HG03460 (cell line): Measurements from ENCODE around the gene DNAJC5.
"Not testable (repeated sequence)": the region's sequence is repeated elsewhere in the genome, so short reads cannot be mapped to it uniquely, and the experiment has no call there.

ENCODE experiments used
- ATAC-seq: cut with Tn5 transposase; IDR thresholded peaks from one replicate; pipeline ENCODE4 v1.9.1; 2021; ENCODE audit not compliant: unreplicated experiment

The DNAJC5 gene, protein sequence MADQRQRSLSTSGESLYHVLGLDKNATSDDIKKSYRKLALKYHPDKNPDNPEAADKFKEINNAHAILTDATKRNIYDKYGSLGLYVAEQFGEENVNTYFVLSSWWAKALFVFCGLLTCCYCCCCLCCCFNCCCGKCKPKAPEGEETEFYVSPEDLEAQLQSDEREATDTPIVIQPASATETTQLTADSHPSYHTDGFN

DNA sequence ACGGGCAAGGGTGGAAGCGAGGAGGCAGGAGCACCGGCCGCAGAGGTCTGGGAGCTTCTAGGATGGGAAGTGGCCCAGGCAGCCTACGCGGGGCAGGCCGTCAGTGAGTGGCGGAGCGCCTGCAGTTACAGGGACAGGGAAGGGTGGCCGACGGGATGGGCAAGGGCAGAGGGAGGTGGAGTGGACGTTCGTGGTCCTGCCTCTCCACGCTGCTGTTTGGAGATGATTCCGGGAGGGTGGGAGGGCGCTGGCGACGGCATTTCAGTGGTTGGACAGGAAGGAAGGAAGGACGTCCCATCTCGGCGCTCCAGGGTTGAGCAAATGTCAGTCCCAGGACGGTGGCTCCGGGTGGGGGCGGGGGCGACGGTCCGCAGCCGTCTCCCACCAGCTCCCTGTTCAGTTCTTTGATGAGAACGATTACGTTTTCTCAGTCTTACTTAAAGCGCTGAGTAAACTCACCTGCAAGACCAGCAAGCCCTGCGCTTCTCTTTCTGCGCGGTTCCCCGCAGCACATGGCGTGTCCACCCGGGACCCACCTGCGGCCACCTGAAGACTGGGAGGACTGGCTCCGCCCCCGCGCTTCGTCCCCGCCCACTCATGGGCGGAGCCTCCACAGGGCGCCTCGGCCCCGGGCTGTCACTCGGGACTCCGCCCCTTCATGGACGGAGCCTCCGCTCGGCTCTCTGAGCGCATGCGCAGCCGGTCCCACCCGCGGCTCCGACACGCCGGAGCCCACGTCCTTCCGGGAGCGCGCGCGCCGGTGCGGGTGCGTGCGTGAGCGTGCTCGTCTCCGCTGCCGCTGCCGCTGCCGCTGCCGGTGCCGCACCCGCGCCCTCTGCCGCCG lies at the start of gene DNAJC5:
Gene DNAJC5, plus strand, starts transcription at position 769 of the 844 bp plus-strand sequence. CDS start 33,220 bp downstream, outside the sequence.
- peak; percentile 79 for ATAC-seq

DNA sequence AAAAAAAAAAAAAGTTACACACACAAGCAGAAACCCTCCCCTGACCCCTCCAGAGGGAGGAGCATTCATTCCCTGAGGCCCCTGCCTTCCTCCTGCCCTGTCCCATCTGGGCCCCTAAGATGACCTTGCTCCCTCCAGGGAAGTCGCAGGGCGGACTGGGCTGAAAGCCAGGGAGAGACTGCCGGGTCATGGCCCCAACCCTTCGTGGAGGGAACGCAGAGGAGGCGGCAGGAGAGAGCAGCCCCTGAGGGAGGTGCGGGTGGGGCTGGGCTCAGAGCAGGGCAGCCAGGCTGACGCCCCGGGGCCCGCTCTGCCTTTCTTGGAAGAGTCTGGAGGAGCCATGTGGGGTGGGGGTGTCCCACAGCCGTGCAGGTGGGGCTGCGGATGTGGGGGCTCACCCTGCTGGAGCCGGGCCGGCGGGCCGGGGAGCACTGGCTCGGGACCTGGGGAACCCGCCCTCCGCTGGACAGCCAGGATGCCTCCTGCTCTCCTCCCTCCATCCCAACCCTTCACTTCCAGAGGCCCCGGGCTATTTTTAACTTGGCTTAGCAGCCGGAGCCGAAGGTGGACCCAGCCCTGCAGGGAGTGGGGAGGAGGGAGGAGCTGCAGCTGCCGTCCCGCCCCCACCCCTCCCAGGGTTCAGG lies 48.7 kb upstream of the DNAJC5 start:
- no peak for ATAC-seq

DNA sequence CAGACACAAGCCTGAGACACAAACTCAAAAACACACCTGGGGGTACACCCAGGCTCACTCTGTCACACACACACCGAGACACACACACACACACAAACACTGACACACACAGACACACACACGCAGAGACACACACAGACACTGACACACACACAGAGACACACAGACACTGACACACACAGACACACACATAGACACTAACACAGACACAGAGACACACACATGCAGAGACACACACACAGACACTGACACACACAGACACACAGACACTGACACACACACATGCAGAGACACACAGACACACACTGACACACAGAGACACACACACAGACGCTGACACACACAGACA lies 48.1 kb upstream of the DNAJC5 start:
- no peak for ATAC-seq

DNA sequence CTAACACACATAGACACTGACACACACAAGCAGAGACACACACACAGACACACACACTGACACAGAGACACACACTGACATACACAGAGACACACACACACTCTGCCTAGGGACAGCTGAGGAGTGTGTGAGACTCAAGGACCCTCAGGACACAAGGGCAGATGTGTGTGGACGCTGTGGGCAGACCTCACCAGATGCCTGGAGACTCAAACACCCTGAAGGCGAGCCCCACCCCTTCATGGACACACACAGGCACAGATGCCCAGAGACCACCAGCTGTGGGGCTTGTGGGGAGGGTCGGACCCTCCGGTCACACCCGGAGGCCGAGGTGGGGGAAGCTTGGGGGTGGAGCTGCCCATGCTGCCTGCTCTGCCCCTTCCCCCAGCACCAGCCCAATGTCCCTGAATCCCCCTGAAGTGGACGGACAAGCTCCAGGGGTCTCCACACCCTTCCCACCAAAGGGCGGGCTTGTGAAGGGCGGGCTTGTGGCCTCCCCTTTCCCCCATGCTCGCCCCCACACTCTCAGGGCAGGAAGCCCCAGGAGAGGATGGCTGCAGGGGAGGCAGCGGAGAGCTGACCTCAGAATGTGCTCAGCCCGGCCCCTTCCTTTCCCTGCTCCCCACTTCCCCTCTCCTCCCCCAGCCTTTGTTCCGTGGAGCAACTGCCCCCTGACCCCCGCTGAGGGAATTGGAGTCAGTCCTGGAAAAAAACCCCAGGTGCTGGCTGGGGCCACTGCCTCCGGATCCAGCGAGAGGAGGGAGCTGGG lies 47.5 kb upstream of the DNAJC5 start:
- ATAC-seq = no peak

DNA sequence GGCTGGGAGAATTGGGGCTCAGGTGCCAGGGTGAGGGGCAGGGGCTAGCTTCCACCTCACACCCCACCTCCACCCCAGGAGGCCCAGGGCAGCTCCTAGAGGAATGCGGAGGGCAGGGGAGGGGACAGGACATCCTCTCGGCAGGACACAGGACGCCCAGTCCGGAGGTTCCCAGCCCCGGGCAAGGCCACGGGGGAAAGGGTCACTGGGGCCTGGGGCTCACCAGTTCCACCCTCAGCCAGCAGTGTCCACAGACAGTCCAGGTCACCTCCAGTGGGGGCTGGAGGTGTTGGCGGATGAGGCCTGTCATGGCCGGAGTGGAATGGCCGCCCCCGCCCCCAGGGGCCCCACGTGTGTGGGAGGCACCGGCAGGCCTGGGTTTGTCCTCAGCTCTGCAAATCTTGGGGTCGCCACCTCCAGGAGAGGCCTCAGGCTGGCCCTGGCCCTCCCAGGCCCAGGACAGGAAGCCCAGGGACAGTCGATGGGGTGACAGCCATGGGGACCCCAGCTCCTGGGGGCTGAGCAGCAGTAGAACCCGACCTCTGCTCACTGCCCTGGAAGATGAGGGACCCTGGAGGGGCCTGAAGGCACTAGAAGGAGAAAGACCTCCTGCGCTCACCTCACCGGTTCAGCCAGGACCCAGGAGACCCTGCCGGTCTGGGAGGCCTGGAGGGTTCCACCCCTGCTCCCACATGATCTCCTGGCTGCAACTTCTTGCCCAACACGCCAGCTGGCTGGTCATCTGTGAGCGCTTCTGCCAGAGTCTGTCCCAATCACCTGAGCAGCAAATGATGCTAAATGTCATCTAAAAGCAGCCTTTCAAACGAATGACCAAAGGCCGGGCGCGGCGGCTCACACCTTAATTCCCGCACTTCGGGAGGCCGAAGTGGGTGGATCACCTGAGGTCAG lies 46.7 kb upstream of the DNAJC5 start:
- no peak for ATAC-seq

DNA sequence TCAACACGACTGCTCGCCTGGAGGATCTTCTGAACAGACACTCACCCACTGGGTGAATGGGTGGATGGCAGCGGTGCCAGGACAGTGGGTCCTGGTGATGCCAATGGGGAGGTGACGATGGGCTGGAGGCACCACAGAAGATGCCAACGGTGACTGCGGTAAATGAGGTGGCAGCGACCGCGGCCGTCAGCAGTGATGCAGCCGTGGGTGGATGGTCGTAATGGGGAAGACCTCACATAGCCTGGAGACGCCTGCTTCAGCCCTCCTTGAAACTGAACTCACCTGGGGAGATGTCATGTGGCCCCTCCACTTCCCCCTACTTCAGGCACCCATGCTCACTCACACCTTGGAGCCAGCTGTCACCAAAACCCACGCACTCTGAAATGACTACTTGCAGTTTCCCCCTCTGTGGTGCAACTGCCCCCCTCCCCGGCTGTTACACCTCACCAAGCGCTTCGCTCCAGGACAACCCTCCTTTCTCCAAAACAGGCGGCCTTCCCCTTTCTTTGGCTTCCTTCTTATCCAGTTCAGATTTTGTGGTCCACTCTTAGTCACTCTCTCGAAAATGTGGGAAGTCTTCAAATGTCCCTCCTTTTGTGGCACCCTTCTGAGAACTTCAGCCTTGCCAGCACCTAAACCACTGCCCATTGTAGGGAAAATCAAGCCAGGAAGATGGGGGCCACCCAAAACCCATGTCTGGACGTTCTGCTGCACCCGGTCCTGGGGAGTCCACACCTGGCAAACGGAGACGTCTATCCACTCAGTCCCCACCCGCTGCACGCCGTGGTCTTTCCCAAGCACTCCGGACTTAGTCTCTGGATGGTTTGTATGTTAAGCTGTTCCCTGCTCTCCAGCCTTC lies 44.0 kb upstream of the DNAJC5 start:
- ATAC-seq = peak; percentile 76

DNA sequence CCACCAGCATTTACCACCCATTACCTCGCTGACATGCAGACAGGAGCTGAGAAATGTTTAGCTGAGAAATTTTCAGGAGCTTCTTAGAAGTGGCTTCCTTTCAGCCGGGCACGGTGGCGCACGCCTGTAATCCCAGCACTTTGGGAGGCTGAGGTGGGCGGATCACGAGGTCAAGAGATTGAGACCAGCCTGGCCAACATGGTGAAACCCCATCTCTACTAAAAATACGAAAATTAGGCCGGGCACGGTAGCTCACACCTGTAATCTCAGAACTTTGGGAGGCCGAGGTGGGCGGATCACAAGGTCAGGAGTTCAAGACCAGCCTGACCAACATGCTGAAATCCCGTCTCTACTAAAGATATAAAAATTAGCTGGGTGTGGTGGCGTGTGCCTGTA lies 43.4 kb upstream of the DNAJC5 start:
- ATAC-seq = not testable (repeated sequence)

DNA sequence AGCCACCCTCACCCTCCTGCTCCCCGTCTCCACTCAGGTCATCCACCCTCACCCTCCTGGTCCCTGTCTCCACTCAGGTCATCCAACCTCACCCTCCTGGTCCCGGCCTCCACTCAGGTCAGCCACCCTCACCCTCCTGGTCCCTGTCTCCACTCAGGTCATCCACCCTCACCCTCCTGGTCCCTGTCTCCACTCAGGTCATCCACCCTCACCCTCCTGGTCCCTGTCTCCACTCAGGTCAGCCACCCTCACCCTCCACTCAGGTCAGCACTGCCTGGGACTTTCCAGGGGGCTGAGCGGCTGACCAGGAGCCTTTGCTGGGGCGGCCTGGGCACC lies 41.2 kb upstream of the DNAJC5 start:
- not testable (repeated sequence) for ATAC-seq

DNA sequence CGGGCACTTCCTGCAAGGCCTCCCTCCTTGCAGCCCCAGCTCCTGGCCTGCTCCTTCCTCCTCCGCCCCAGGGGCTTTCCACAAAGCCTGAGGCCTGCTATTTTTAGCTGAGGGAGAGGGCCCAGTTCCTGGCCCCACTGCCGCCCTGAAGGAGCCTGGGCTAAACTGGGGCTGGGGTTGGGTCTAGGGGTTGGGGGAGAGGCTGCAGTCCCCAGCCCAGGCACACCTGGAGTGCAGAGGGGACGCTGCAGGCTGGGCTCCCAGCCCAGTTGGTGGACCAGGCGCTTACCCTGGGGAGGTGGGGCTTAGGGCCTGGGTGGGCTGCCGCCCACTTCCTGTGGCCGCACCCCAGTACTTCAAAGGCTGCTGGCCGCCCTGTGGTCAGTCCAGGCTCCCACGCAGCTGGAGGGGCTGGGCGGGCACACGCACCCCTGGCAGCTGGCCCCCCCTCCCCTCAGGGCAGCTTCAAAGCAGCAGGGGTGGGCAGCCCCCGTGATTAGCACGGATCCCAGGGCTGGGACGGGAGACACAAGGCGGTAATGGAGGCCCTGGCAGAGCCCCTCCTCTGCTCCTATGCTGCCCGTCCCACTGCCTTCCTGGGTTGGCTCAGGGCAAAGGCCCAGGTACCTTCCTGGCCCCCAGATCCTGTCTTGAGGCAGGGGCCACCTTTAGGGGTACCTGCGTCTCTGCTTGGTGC lies 40.7 kb upstream of the DNAJC5 start:
- ATAC-seq = no peak

DNA sequence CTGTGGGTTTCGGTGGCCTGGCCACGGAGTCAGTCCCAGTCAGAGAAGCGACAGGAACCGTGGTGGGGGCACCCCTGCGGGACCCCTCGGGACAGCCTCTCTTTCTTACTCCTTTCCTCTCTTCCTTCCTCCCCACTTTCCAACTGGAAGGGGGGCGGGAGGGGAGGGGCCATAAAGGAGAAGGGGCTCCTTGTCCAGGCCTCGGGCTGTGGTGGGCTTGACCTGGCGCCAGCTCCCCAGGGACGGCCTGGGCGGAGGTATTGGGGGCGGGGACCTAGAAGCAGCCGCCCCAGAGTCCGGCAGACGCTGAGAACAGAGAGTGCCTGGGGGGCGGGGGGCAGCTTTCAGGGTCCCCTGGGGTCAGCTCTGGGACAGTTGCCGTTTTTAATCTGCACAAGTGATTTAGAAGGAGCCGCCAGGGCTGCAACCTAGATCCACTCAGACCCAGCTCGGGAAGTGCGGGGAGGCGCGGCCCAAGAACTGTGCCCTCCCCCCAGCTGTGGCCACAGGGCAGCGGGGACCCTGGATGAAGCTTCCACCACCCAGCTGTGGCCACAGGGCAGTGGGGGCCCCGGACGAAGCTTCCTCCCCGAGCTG lies 40.1 kb upstream of the DNAJC5 start:
- no peak for ATAC-seq

DNA sequence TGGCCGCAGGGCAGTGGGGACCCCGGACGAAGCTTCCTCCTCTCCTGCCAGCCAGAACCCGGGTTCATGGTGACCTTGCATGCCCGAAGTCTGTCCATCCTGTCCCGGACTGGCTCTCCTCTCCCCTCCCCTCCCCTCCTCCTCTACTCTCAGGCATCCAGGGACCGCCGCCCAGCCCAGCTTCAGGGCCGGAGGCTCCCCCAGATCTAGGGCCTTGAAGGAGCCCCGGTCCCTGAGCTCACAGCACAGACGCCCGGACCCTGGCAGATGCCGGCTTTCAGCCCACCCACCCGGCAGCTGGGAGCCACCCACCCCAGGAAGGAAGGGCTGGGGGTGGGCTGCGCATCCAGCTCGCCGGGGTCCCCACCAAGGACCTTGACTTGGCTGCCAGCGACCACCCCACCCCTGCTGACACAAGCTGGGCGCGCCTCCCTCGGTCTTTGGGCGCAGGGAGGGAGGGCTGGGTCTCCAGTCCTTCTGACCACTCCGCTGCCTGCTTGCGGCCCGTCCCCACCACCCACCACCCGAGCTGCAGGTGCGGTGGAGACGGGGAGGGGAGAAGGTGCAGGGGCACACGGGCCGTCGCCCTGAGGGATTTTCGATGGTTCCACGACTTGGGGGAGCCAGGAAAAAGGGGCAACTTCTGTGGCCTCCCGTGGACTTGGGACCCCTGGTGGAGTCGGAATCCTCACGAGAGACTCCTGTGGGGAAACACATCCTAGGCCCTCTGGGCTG lies 39.4 kb upstream of the DNAJC5 start:
- no peak for ATAC-seq

DNA sequence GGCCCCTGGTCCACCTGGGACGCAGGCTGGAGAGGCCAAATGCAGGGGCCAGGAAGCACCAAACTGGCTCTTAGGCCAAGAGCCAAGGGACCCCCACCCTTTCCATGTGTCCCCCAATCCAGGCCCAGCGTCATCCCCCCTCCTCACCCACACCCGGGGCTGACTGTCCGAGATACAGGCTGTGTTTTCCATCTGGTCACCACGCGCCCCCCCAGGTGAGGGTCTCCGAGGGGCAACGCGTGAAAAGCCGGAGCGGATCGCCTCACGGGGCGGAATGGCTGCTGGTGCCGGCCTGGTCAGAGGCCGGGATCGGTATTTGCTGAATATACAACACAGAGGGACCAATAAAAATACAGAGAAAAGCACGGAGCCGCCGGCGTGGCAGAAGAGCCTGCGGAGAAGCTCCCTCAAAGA lies 38.8 kb upstream of the DNAJC5 start:
- ATAC-seq = no peak

DNA sequence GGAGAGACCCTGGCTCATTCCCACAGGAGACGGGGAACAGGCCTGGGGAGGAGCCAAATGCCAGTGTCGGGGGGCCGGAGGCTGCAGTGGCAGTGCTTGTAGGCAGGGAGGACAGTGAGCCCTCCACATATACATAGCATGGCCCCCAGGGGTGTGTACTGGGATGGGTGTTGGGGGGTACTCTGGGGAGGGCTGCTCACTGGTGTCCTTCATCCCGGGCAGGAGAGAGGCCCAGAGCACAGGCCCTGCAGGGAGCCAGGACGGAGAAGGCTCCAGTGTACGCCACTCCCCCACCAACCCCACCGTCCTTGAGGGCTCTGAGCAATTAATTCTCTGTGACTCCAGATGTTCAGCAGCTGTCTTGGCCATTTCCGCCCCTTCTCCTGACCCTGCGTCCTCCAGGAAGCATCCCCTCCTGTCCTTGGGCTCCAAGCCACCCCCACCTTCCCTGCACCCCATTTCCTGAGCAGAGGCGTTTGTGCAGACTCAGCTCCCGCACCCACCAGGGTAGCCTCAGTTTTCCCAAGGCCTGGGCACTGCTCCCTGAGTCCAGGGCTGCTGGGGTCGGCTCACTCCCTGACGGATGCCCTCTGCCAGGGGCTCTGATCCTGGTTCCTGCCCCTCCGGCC lies 37.0 kb upstream of the DNAJC5 start:
- no peak for ATAC-seq

DNA sequence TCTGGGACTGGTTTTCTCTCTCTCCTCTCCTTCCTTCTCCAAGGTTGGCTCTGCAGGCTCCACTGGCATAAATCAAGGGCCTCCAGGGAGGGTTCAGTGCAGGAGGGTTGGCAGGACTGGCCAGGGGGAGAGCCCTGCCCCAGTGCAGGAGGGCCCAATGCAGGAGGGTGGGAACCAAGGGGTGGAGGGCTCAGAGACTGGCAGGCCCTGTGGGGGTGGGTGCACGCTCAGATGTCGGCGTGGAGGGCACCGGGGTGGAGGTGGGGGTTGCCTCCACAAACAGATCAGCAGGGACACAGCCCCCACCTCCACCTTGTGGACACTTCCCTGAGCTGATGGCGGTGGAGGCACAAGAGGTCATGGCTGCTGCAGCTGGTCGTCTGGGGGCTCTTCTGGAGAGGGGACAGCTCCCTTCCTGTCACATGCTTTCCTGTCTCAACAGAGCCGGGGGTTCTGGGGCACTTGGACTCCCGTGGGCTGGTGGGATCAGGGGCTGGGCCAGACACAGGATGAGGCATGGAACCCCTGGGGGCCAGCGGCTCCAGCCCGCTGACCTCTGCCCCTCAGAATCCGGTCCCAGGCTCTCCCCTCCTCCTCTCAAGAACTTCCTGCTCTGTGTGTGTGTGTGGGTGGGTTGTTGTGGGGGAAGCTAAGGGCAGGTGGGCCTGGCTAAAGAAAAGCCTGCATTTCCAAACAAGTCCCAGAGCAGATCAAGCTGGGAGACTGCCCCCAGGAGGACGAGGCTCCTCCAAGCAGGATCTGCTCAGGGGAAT lies 36.3 kb upstream of the DNAJC5 start:
- no peak for ATAC-seq

DNA sequence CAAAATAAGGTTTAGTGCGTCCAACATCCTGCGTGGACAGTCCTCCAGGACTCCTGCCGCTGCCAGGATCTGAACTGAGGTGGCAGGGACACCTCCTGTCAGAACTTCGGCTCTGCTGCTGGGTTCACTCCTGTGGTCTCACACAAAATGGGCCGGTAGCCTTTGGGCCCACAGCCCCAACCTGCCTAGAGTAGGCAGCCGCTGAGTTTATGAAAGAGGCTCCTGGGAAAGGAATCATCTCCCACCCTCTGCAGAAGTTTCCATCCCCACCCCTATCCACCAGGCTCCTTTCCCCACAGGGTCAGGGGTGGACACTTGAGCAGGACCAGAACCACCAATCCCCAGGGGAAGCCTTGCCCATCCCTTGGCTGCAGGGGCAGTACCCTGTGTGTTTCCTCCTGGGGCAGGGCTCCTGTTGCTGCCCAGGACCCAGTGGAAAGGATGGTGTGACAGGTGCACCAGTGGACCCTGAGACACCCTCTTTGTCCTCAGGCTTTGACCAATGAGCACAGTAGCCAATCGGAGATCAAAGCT lies 35.7 kb upstream of the DNAJC5 start:
- ATAC-seq = no peak

DNA sequence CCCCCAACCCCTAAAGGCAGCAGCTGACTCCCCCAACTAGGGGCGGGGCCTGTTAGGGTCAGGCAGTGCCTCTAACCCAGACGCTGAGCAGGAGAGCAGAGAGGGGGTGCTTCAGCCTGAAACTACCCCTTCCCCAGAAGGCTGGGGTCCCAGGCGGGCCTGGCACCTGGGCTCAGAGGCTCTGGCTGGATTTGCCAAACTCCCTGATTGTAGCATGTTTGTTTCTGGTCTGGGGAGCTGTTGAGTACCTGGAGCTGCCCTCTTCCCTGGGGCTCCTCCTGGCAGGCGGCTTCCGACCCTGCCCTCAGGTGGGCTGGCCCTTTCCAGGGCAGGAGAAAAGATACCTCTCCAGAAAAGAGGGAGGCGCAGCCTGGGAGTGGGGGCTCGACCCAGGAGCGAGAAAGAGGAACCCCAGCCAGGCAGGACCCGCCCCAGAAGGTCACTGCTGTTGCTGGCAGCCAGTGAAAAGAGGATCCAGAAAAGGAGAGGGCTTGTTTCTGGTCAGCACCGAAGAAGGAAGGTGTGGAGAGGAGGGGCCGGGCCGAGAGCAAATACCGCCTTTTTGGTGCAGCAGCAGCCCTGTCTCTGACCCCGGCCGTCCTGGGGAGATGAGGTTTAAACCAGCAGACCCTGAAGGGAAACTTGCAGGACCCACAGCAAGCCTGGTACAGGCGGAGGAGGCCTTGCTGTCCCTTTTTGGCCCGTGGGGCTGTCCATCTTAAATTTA lies 34.4 kb upstream of the DNAJC5 start:
- no peak for ATAC-seq
